Astrocyte (in vitro differentiated cells and primary cell): ENCODE results near the gene CNN2. TPM values are rescaled to one million over a fixed set of nuclear protein-coding genes. Genes with fewer than 3 reads are reported as not detected.

Experiments
- DNase-seq: peaks from one replicate; pipeline ENCODE4 v3.0.0-alpha.2; 2010; ENCODE audit warnings: low read depth
- FAIRE-seq: peaks from 2 replicates; lab custom pipeline; 2011; peaks lifted over from hg19 to GRCh38; lab: Jason Lieb, UNC
- H2AFZ ChIP-seq: 2 replicates; pipeline ENCODE4 v1.6.0; 2012; ENCODE audit warnings: low read depth, low read length, inconsistent platforms
- H3K27ac ChIP-seq: 2 replicates; pipeline ENCODE4 v1.5.1; 2011; ENCODE audit warnings: low read depth, low read length, inconsistent platforms
- H3K27me3 ChIP-seq: 2 replicates; pipeline ENCODE4 v1.6.0; 2011; ENCODE audit warnings: low read length, inconsistent platforms; ENCODE audit not compliant: insufficient read depth
- H3K36me3 ChIP-seq: 2 replicates; pipeline ENCODE4 v1.5.1; 2011; ENCODE audit warnings: low read length, inconsistent platforms; ENCODE audit not compliant: insufficient read depth
- H3K4me1 ChIP-seq: 2 replicates; pipeline ENCODE4 v1.5.1; 2011; ENCODE audit warnings: low read length, inconsistent platforms; ENCODE audit not compliant: insufficient read depth
- H3K4me2 ChIP-seq: 2 replicates; pipeline ENCODE4 v1.6.0; 2012; ENCODE audit warnings: low read length, inconsistent platforms
- H3K4me3 ChIP-seq: 2 replicates; pipeline ENCODE4 v1.5.1; 2011; ENCODE audit warnings: low read depth, mild to moderate bottlenecking, low read length, inconsistent platforms; ENCODE audit not compliant: insufficient read depth
- H3K79me2 ChIP-seq: 2 replicates; pipeline ENCODE4 v1.6.0; 2012; ENCODE audit warnings: mild to moderate bottlenecking, low read length, inconsistent platforms; ENCODE audit not compliant: insufficient read depth
- H3K9ac ChIP-seq: 2 replicates; pipeline ENCODE4 v1.6.0; 2012; ENCODE audit warnings: mild to moderate bottlenecking, low read length, inconsistent platforms
- H3K9me3 ChIP-seq: 2 replicates; pipeline ENCODE4 v1.5.1; 2012; ENCODE audit warnings: low read depth, mild to moderate bottlenecking, low read length, inconsistent platforms; ENCODE audit not compliant: insufficient read depth
- H4K20me1 ChIP-seq: 2 replicates; pipeline ENCODE4 v1.6.0; 2012; ENCODE audit warnings: low read length, inconsistent platforms; ENCODE audit not compliant: insufficient read depth
- H3K27ac Mint-ChIP-seq: one replicate; pipeline ENCODE4 v1.8.0; 2021; ENCODE audit warnings: mild to moderate bottlenecking, mixed read lengths; ENCODE audit not compliant: unreplicated experiment
- H3K27me3 Mint-ChIP-seq: one replicate; pipeline ENCODE4 v1.8.0; 2021; ENCODE audit warnings: low read depth, mixed read lengths; ENCODE audit not compliant: unreplicated experiment
- H3K36me3 Mint-ChIP-seq: one replicate; pipeline ENCODE4 v1.8.0; 2021; ENCODE audit warnings: low read depth, mixed read lengths; ENCODE audit not compliant: unreplicated experiment
- H3K4me1 Mint-ChIP-seq: one replicate; pipeline ENCODE4 v1.8.0; 2021; ENCODE audit warnings: low read depth, mixed read lengths; ENCODE audit not compliant: unreplicated experiment
- H3K4me3 Mint-ChIP-seq: one replicate; pipeline ENCODE4 v1.8.0; 2021; ENCODE audit warnings: mild to moderate bottlenecking, moderate library complexity, mixed read lengths; ENCODE audit not compliant: unreplicated experiment
- H3K9me3 Mint-ChIP-seq: one replicate; pipeline ENCODE4 v1.8.0; 2021; ENCODE audit warnings: mild to moderate bottlenecking, mixed read lengths; ENCODE audit not compliant: unreplicated experiment
- EZH2 ChIP-seq: IDR thresholded peaks from 2 replicates; pipeline ENCODE4 v1.6.1; 2012; ENCODE audit warnings: mild to moderate bottlenecking, low read length, inconsistent platforms; ENCODE audit not compliant: insufficient read depth
- total RNA-seq: library from RNA; stranded (reverse); gene quantifications from 2 replicates; pipeline ENCODE4 v1.2.1, GENCODE V29; 2021
- TF ChIP-seq, protein P1 (sequence below): IDR thresholded peaks from 2 replicates; pipeline ENCODE4 v1.5.1; 2011; ENCODE audit warnings: low read depth, mild to moderate bottlenecking, inconsistent platforms, low read length, moderate library complexity; ENCODE audit not compliant: insufficient read depth

CNN2 gene
- total RNA-seq, 1 donor from 2014 or later, result 819 TPM

GRCh38 chr19:1046836-1047695, 20.7 kb downstream of the CNN2 start:
- H3K4me3 ChIP-seq, result no peak overlapping the region
- Mint-ChIP-seq H3K9me3 (no peaks in the 10 kb centered on the region), H3K27me3 (no peaks in the 10 kb centered on the region), H3K27ac (no peak overlapping the region), H3K36me3 (peaks cover 4% of the 10 kb centered on the region), H3K4me1 (no peaks in the 10 kb centered on the region), H3K4me3 (no peak overlapping the region)
- no peak overlapping the region for H3K4me2 ChIP-seq
- no peaks in the 10 kb centered on the region for H3K27me3 ChIP-seq
- H3K9ac ChIP-seq, result no peak overlapping the region
- H3K27ac ChIP-seq, result no peak overlapping the region
- FAIRE-seq (no peak), DNase-seq (no peak)
- no peaks in the 10 kb centered on the region for H3K4me1 ChIP-seq
- no peaks in the 10 kb centered on the region for H3K79me2 ChIP-seq
- no peak overlapping the region for H2AFZ ChIP-seq
- H4K20me1 ChIP-seq, result no peaks in the 10 kb centered on the region
- TF ChIP-seq, protein P1, sequence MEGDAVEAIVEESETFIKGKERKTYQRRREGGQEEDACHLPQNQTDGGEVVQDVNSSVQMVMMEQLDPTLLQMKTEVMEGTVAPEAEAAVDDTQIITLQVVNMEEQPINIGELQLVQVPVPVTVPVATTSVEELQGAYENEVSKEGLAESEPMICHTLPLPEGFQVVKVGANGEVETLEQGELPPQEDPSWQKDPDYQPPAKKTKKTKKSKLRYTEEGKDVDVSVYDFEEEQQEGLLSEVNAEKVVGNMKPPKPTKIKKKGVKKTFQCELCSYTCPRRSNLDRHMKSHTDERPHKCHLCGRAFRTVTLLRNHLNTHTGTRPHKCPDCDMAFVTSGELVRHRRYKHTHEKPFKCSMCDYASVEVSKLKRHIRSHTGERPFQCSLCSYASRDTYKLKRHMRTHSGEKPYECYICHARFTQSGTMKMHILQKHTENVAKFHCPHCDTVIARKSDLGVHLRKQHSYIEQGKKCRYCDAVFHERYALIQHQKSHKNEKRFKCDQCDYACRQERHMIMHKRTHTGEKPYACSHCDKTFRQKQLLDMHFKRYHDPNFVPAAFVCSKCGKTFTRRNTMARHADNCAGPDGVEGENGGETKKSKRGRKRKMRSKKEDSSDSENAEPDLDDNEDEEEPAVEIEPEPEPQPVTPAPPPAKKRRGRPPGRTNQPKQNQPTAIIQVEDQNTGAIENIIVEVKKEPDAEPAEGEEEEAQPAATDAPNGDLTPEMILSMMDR, result no peak
- no peak for TF ChIP-seq EZH2
- no peaks in the 10 kb centered on the region for H3K9me3 ChIP-seq
- no peaks in the 10 kb centered on the region for H3K36me3 ChIP-seq

DNA sequence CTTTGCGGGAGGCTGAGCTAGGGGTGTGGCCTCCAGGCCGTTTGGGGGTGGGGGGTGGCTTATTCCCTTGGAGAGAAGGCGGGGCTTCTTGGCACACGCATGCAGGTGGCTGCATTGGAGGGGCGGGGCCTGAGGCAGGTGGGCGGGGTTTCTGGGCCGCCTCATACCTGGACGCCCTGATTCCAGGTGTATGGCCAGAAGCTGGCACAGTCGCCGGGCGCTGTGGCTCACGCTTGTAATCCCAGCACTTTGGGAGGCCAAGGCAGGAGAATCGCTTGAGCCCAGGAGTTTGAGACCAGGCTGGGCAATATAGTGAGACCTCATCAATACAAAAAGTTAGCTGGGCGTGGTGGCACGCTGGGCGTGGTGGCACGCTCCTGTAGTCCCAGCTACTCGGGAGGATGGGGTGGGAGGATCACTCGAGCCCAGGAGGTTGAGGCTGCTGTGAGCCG, 21.3 kb downstream of the CNN2 start:
- no peaks in the 10 kb centered on the region for H4K20me1 ChIP-seq
- H3K9ac ChIP-seq, result no peak overlapping the region
- no peak overlapping the region for H3K4me3 ChIP-seq
- no peaks in the 10 kb centered on the region for H3K4me1 ChIP-seq
- FAIRE-seq (no peak), DNase-seq (no peak)
- Mint-ChIP-seq H3K4me1 (no peaks in the 10 kb centered on the region), H3K27ac (no peak overlapping the region), H3K27me3 (no peaks in the 10 kb centered on the region), H3K36me3 (peaks cover 4% of the 10 kb centered on the region), H3K4me3 (no peak overlapping the region), H3K9me3 (no peaks in the 10 kb centered on the region)
- no peak for TF ChIP-seq EZH2
- TF ChIP-seq, protein P1, result no peak
- no peaks in the 10 kb centered on the region for H3K36me3 ChIP-seq
- H3K27ac ChIP-seq, result no peak overlapping the region
- no peaks in the 10 kb centered on the region for H3K9me3 ChIP-seq
- H3K79me2 ChIP-seq, result no peaks in the 10 kb centered on the region
- no peak overlapping the region for H2AFZ ChIP-seq
- no peaks in the 10 kb centered on the region for H3K27me3 ChIP-seq
- H3K4me2 ChIP-seq, result no peak overlapping the region

- no peaks in the 10 kb centered on the region for H3K27me3 Mint-ChIP-seq
These were observed 22.7 kb downstream of the CNN2 start for GRCh38 chr19:1049106-1049505.

More at GRCh38 chr19:1049106-1049505, 22.7 kb downstream of the CNN2 start:
- H3K36me3 ChIP-seq, result no peaks in the 10 kb centered on the region
- Mint-ChIP-seq H3K9me3 (no peaks in the 10 kb centered on the region), H3K36me3 (peaks cover 7% of the 10 kb centered on the region), H3K4me3 (no peak overlapping the region), H3K27ac (no peak overlapping the region), H3K4me1 (no peaks in the 10 kb centered on the region)
- DNase-seq (no peak), FAIRE-seq (no peak)
- no peak overlapping the region for H3K4me3 ChIP-seq
- no peak overlapping the region for H3K9ac ChIP-seq
- H3K79me2 ChIP-seq, result no peaks in the 10 kb centered on the region
- no peaks in the 10 kb centered on the region for H3K27me3 ChIP-seq
- H2AFZ ChIP-seq, result no peak overlapping the region
- no peaks in the 10 kb centered on the region for H4K20me1 ChIP-seq
- no peak overlapping the region for H3K27ac ChIP-seq
- no peaks in the 10 kb centered on the region for H3K9me3 ChIP-seq
- TF ChIP-seq, protein P1, result no peak
- TF ChIP-seq EZH2, result no peak
- no peaks in the 10 kb centered on the region for H3K4me1 ChIP-seq
- no peak overlapping the region for H3K4me2 ChIP-seq
